ENCODE results near the gene SMR3A.

The SMR3A gene

DNA sequence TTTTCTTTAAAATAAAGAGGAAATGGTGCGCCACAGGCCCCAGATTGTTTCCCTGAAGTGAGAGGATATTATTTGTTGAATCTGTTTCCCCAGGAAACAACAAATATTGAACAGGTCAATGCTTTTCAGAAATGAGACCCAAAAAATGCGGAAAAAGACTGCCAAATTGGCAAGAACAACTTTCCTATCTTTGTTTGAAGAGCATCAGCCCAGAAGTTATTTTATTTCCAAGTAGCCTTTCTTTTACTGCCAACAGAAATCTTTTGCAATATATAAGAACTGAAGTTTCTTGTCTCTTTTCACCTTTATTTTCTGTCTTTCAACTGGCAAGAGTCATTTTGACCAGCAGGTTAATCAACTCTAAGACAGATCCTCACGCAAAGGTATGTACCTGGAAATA lies at the start of gene SMR3A:
TSS of gene SMR3A (plus strand) at position 301 of the 400 bp plus-strand sequence. CDS start 1,356 bp downstream, outside the sequence.
- DNase-seq (ENCODE audit: low read depth in 2 of 2), result no peak

DNA sequence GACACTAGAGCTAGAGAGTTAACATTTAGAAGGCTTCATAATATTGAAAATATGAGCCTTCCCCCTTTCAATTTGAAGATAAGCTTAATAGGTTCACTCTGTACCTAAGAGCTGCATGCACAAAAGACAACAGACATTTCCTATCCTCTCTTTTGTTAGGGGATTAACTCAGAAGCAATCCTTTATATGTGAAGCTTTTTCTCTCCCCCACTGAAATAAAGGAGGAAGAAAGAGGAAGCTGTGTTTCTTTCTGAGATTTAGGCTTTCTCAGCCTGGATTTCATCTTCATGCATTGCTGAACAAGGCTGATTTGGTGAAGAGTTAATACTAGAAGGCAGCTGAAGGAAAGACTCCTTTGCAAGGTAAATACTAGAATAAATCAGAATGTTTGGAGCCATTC lies 46.8 kb upstream of the SMR3A start:
- DNase-seq (ENCODE audit: low read depth in 2 of 2), result no peak

DNA sequence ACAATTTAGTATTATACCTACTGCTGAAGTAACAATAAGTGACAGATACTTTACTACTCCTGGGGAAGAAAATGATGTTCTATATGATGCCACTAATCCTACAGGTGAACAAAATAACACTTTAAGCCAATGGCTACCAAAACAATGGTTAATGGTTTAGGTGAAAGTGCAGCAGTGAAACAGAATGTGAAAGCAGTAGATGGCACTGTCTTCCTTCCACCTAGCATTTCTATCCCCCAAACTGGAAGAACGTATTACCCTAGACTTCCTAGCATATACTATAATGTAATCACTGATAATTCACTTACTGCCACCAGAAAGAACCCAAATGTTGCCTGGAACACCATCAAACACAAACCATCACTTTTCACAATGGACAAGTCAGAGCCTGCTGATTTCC lies 44.6 kb upstream of the SMR3A start:
- no peak for DNase-seq (ENCODE audit: low read depth in 2 of 2)

DNA sequence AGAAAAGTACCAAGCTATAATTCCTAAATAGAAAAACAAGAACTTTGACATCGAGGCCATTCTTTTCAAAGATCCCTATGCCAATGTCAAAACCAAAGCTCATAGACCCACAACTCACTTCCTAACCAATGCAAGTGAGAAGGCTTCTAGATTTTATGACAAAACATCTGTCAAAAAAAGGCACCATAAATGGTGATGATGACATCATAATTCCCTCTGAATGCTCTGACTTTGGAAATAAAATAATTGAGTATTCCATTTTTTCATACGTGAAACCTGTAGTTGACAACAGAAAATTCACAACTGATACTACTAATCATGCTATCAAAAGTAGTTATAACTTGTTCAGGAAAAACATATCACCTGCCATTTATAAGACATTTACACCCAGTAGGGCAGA lies 34.5 kb upstream of the SMR3A start:
- DNase-seq (ENCODE audit: low read depth in 2 of 2), result no peak

DNA sequence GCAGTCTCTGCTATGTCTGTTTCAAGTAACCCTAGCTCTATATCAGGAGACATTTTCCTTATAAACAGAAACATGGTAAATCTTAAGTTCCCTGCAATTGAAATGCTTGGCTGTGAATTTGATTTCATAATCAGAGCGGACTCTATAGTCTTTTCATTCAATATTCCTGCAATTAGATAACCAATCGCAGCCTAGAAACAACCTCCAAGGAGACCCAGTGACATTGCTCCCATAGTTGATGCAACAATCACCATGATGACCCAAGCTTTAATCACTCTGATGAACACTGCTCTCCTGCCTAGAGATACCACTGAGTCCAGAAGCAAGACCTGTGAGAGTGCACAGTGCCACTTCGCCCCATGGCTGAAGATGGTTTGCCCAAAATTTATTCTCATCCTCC lies 25.9 kb upstream of the SMR3A start, which contains the start of gene CABS1:
TSS of gene CABS1 (plus strand) at position 301 of the 400 bp plus-strand sequence. CDS start at position 360, 59 bp downstream.
- no peak for DNase-seq (ENCODE audit: low read depth in 2 of 2)

DNA sequence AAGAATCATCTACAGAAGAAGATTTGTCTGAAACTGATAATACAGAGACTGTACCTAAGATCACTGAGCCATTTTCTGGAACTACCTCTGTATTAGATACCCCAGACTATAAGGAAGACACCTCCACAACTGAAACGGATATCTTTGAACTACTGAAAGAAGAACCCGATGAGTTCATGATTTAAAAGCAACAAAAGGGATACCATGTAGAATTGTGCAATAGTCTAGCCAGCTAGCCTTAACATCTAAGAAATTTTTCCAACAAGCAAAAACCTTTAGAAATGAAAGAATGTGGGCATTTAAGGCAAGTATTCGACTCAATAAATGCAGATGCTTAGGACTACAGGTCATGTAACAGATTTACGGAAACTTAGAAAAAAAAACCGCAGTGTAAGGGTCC lies 24.5 kb upstream of the SMR3A start:
- DNase-seq (ENCODE audit: low read depth in 2 of 2), result no peak

DNA sequence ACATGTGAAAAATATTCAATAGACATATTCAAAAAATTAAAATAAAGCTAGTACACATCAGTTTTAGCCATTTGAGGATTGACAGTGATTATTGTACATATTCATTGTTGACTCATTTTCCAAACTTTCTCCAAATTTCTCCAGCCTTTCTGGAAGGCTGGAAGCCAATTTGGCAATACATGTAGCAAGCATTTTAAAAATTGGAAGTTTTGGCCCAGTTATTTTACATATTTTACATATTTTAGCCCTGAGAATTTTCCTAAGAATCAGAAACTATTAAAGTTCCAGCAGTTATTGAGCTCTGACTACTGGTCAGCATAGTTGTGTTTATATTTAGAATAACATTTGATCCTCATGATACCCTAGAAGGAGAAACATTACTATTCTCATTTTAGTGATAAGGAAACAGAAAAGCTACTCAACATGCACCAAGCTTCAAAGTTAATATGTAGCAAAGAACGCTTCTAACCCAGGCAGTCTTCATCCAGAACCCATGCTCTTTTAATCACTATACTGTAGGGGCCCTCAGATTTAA lies 22.6 kb upstream of the SMR3A start:
- no peak for DNase-seq (ENCODE audit: low read depth in 2 of 2)

DNA sequence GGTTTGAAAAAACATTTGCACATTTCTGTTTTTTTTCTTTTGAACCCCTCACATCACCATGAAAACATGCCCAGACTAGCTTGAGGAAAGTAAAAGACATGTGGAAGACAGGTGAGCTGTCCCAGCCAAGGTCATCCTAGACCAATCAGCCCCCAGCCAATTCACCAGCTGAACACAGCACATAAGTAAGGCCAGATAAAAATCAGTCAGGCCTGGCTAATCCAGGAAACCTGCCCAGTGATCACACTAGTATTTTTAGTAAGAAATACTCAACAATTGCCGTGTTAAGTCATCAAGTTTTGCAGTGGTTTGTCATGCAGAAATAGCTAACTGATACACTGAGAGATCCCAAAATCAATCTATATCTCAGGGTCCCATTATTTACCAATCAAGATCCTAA lies 4.4 kb upstream of the SMR3A start:
- DNase-seq (ENCODE audit: low read depth in 2 of 2), result no peak

DNA sequence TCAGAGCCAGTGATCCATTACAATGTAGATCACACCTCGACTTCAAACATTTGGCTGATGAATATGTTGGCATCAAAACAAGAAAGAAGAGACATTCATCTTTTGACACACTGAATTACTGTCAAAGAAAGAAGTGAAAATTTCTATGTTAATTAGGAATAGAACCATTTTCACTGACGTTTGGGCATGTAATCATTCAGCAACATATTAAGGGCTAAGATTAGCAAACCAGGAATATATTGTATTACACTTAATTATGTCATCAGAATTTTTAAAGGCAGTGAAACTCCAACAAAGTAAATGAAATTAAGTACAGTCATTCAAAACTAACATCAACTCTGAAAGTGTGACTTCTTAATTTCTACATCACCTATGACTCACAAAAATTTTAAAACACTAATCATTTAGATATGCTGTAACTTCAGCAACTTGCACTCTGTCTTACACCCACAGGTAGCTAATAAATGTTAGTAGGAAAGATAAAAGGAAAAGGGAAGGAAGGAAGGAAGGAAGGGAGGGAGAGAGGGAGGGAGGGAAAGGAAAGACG lies 1.4 kb upstream of the SMR3A start:
- DNase-seq (ENCODE audit: low read depth in 2 of 2), result no peak

DNA sequence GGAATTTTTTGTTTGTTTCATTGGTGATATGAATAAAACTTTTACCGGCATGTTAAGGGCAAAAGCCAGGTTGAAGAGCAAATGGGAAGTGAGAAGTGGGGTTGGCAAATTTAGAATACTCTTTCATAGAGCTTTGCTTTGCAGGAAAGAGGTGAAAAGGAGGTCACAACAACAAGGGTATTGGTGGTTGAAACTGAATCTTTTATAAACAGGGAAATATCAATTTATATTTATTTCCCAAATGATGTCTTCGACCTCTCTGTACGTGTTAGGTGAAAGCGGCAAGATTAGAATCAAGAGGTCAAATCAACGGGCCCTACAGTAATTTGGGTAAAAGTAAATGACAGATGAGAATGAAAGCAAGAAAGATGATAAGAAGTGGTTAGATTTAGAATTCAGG lies 3.4 kb downstream of the SMR3A start:
- DNase-seq (ENCODE audit: low read depth in 2 of 2), result no peak

DNA sequence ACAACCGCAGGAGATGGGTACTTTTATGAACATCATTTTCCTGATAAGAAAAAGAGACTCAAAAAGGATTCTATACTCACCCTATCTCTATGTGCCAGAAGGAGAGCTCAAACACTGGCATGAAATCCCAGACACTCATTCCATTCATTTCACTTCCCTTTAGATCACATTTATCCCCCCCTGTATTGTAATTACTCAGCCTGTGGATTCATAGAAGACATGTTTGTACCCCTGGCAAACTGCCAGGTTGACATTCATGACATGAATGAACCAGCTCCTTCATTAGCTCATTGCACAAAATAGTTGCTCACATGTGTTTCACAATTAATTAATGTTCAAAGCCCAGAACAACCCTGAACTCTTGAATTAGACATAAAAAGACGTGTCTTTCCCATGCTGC lies 4.9 kb downstream of the SMR3A start:
- DNase-seq (ENCODE audit: low read depth in 2 of 2), result no peak

DNA sequence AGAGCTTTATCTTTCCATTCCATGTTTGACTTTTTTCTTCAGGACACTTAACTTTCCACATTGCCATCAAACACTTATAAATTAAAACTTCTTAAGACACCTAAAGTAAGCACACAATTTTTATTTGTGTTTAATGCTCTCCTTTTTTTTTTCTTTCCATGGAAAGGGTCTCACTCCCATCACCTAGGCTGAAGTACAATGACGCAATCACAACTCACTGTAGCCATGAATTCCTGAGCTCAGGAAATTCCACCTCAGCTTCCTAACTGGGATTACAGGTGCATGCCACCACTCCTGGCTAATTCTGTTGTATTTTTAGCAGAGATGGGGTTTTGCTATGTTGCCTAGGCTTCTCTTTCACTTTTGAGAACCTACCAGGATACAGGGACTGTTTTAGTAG lies 7.3 kb downstream of the SMR3A start:
- no peak for DNase-seq (ENCODE audit: low read depth in 2 of 2)

DNA sequence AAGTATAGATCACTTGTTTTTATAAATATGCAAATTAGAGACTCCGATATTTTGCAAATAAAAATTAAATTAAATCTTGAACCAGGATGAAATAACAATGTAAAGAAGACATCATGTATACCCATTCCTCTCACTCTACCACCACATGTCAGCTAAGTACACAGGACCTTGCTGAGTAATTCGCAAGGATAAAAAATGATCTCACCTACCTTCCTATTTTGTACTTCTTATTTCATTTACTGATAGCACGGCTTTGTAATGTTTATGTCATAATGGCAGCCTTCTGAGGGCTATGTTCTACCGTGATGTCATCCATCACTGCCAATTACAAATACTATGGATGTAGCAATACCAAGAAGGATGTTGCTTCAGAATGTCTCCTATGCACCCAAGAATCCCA lies 11.4 kb downstream of the SMR3A start:
- DNase-seq (ENCODE audit: low read depth in 2 of 2), result no peak

DNA sequence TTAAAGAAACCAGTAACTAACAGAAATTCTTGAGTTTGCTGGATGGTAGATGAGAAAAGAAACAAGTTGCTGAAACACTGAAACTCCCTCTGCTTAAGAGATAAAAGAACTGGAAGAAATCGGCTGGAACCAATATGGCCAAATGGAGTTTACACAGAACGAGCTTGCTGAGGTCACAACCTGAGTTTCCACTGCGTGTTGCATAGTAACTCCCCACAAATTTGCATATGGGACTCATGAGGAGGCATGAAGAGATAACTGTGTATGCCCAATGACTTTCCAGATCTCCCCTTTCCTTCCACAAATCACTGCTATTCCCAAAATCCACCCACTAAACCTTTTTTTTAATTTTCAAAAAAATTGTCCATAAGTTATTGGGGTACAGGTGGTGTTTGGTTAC lies 12.2 kb downstream of the SMR3A start:
- DNase-seq (ENCODE audit: low read depth in 2 of 2), result no peak

DNA sequence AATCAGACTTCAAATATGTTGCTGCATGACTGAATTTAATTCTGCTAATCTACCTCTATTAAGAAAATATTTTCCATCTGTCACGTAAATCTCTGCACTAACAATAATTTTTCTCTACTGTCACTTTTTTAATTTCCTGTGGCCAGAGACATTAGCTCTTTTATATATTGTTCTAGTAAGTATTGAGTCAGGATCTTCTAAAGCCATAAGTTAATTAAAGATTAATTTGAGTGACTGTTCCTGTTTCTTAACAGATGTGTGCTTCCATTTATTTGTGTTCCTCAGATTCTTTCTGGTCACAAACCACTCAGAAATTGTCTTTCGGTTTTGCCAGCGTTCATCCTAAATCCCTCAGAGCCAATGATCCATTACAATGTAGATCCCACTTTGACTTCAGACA lies 20.0 kb downstream of the SMR3A start:
- no peak for DNase-seq (ENCODE audit: low read depth in 2 of 2)

DNA sequence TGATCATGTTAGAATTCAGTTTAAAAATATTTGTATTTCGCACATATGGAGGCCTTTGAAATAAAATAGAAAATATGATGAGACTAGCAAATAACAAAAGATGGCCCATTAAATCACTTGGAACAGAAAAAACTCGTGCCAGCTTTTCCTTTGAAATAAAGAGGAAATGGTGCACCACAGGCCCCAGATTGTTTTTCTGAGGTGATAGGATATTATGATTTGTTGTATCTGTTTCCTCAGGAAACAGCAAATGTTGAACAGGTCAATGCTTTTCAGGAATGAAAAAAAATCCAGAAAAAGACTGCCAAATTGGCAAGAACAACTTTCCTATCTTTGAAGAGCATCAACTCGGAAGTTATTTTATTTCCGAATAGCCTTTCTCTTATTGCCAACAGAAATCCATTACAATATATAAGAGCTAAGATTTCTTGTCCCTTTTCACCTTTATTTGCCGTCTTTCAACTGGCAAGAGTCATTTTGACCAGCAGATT lies 22.2 kb downstream of the SMR3A start, which contains the start of gene SMR3B:
TSS of gene SMR3B (plus strand) at position 441 of the 491 bp plus-strand sequence. CDS start 1,380 bp downstream, outside the sequence.
- DNase-seq (ENCODE audit: low read depth in 2 of 2), result no peak

DNA sequence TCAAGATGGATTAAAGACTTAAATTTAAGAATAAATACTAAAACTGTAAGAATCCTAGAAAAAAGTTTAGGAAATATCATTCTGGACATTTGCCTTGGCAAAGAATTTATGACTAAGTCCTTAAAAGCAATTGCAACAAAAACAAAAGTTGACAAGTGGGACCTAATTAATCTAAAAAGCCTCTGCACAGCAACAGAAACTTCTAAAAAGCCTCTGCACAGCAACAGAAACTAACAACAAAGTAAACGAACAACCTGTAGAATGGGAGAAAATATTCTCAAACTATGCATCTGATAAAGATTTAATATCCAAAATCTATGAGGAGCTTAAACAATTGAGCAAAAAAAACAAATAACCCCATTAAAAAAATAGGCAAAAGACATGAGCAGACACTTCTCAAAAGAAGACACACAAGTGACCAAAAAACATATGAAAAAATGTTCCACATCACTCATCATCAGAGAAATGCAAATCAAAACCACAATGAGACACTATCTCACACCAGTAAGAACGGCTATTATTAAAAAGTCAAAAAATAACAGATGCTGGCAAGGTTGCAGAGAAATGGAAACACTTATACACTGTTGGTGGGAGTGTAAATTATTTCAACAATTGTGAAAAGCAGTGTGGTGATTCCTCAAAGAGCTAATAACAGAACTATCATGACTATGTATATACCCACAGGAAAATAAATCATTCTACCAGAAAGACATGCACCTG lies 31.7 kb downstream of the SMR3A start:
- DNase-seq (ENCODE audit: low read depth in 2 of 2), result no peak

DNA sequence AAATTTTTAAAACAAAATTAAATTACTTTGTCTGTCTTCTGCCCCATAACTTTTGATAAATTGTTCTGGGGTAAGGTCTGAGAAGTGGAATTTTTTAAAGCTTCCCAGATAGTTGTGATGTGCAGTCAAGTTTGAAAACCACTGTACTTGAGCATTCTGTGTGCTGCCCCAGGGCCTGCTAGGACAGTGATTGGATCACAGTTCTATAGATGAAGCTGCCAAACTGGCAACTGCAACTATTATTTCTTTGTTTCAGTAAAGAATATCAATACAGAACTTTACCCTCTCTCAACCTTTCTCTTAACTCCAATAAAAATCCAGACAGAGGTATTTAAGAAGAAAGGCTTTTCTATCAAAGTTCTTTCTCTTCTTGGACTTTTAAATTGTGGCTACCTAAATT lies 37.0 kb downstream of the SMR3A start, which contains the start of gene OPRPN:
TSS of gene OPRPN (plus strand) at position 361 of the 400 bp plus-strand sequence. CDS start 1,346 bp downstream, outside the sequence.
- no peak for DNase-seq (ENCODE audit: low read depth in 2 of 2)

DNA sequence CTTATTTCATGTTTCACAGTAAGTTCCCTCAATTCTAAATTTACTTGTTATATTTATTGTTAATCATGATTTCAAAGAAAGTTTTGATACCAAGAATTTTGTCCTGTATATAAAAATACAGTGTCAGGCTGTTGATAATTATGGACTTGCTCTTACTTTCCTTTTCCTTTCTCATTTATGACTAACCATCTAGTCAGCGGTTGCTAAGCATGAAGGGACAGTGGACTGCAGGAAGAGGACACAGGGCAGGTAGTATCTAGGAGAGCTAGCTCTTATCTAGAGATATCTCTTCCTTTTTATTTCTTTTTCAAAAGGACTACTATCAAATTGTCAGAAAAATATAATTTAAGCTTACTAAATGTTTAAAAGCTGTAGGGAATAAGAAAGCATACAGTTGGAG lies 38.8 kb downstream of the SMR3A start:
- no peak for DNase-seq (ENCODE audit: low read depth in 2 of 2)

DNA sequence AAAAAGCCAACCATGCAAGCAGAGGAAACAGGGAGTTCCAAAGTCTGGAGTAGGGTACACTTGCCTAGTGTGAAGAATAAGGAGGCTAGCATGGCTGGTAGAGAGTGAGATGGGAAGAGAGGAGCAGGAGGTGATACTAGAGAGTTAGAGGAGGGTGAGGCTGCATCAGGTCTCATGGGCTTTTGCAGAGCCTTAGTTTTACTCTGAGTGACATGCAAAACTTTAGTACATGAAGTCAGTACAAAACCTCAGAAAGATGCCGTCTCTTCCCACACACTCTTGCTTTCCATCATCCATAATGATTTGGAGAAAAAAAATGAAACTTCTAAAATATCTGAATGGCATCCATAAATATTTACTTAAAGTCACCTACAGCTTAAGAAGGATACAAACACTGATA lies 42.2 kb downstream of the SMR3A start:
- DNase-seq (ENCODE audit: low read depth in 2 of 2), result no peak

DNA sequence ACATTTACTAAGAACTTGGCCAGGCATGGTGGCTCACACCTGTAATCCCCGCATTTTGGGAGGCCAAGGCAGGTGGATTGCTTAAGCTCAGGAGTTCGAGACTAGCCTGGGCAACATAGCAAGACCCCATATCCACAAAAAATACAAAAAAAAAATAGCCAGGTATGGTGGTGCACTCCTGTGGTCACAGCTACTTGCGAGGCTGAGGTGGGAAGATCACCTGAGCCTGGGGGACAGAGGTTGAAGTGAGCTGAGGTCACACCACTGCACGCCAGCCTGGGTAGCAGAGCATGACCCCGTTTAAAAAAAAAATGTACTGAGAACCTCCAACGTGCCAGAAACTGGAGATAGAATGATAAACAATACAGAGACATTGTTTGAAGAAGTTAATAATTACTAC lies 45.2 kb downstream of the SMR3A start:
- no peak for DNase-seq (ENCODE audit: low read depth in 2 of 2)
